GM23338 (cell line): ENCODE data around the gene MROH2B. TPM values are rescaled to one million over a fixed set of nuclear protein-coding genes. Genes with fewer than 3 reads are reported as not detected.

Source experiments
- ATAC-seq: fragments of 200-7000 bp; cut with Tn5 transposase; 3 replicates; pipeline ENCODE4 v1.9.1; 2020
- DNase-seq: peaks from one replicate; pipeline ENCODE4 v3.0.0-alpha.2; 2015; ENCODE audit warnings: low spot score
- H2AFZ ChIP-seq: fragments of 200-600 bp; sonication (generic); 2 replicates; pipeline ENCODE4 v1.8.0; 2016; ENCODE audit warnings: antibody characterized with exemption, mild to moderate bottlenecking, moderate library complexity
- H3F3A ChIP-seq: fragments of 200-600 bp; sonication (generic); replicated peaks from 2 replicates; pipeline ENCODE4 v1.8.0; 2017; ENCODE audit warnings: antibody characterized with exemption, mixed run types, low read depth
- H3K27ac ChIP-seq: fragments of 200-600 bp; sonication (generic); 2 replicates; pipeline ENCODE4 v1.6.1; 2016; ENCODE audit warnings: low read depth
- H3K27me3 ChIP-seq: fragments of 200-600 bp; sonication (generic); 2 replicates; pipeline ENCODE4 v1.8.0; 2016; ENCODE audit warnings: mild to moderate bottlenecking, mixed run types, moderate library complexity; ENCODE audit not compliant: insufficient read depth
- H3K36me3 ChIP-seq: fragments of 200-600 bp; sonication (generic); 2 replicates; pipeline ENCODE4 v1.8.0; 2016; ENCODE audit warnings: mild to moderate bottlenecking; ENCODE audit not compliant: insufficient read depth
- H3K4me1 ChIP-seq: fragments of 200-600 bp; sonication (generic); 2 replicates; pipeline ENCODE4 v1.8.0; 2016; ENCODE audit warnings: mild to moderate bottlenecking, moderate library complexity; ENCODE audit not compliant: insufficient read depth
- H3K4me2 ChIP-seq: fragments of 200-600 bp; sonication (generic); 2 replicates; pipeline ENCODE4 v1.7.1; 2017; ENCODE audit warnings: mixed run types
- H3K4me3 ChIP-seq: fragments of 200-600 bp; sonication (generic); 2 replicates; pipeline ENCODE4 v1.6.1; 2016; ENCODE audit warnings: mixed run types
- H3K79me2 ChIP-seq: fragments of 200-600 bp; sonication (generic); replicated peaks from 2 replicates; pipeline ENCODE4 v1.8.0; 2017; ENCODE audit warnings: mild to moderate bottlenecking; ENCODE audit not compliant: insufficient read depth
- H3K9me2 ChIP-seq: fragments of 200-600 bp; sonication (generic); 2 replicates; pipeline ENCODE4 v1.8.0; 2017; ENCODE audit not compliant: insufficient read depth
- H4K20me1 ChIP-seq: fragments of 200-600 bp; sonication (generic); replicated peaks from 2 replicates; pipeline ENCODE4 v1.8.0; 2017; ENCODE audit warnings: mild to moderate bottlenecking; ENCODE audit not compliant: insufficient read depth
- H3K27ac Mint-ChIP-seq: 2 replicates; pipeline ENCODE4 v1.8.0; 2020; ENCODE audit warnings: inconsistent platforms, mild to moderate bottlenecking, moderate library complexity, mixed read lengths
- H3K27me3 Mint-ChIP-seq: 3 replicates; pipeline ENCODE4 v1.8.0; 2022; ENCODE audit warnings: low read depth, mild to moderate bottlenecking, moderate library complexity, mixed read lengths, inconsistent platforms; ENCODE audit not compliant: insufficient read depth, poor library complexity
- H3K36me3 Mint-ChIP-seq: 3 replicates; pipeline ENCODE4 v1.8.0; 2021; ENCODE audit warnings: low read depth, mild to moderate bottlenecking, inconsistent platforms, moderate library complexity, mixed read lengths
- H3K4me1 Mint-ChIP-seq: 3 replicates; pipeline ENCODE4 v1.8.0; 2020; ENCODE audit warnings: mild to moderate bottlenecking, inconsistent platforms, mixed read lengths
- H3K4me3 Mint-ChIP-seq: 3 replicates; pipeline ENCODE4 v1.8.0; 2021; ENCODE audit warnings: moderate library complexity, mild to moderate bottlenecking, inconsistent platforms, mixed read lengths
- H3K9me3 Mint-ChIP-seq: 3 replicates; pipeline ENCODE4 v1.8.0; 2020; ENCODE audit warnings: moderate library complexity, mild to moderate bottlenecking, inconsistent platforms, mixed read lengths
- CREB1 ChIP-seq: fragments of 250-450 bp; sonication (Bioruptor Pico); IDR thresholded peaks from 2 replicates; pipeline ENCODE4 v1.5.0; 2020; ENCODE audit warnings: low read depth, mild to moderate bottlenecking, moderate library complexity
- CTCF ChIP-seq, 2 experiments: fragments of 200-600 bp in 1 of 2; sonication (generic) in 1 of 2; conservative IDR thresholded peaks; 2 replicates each; pipeline versions ENCODE4 v1.5.1 to v1.6.1; 2016 to 2017; ENCODE audit warnings: antibody characterized with exemption in 2 of 2, low read depth in 2 of 2, mild to moderate bottlenecking in 2 of 2, moderate library complexity in 1 of 2
- JUNB ChIP-seq: IDR thresholded peaks from one replicate; pipeline ENCODE4 v1.6.1; 2016; ENCODE audit warnings: antibody characterized with exemption; ENCODE audit not compliant: unreplicated experiment
- NANOG ChIP-seq: IDR thresholded peaks from 2 replicates; pipeline ENCODE4 v1.6.1; 2016; ENCODE audit warnings: antibody characterized with exemption, borderline replicate concordance
- POLR2AphosphoS5 ChIP-seq: IDR thresholded peaks from 2 replicates; pipeline ENCODE4 v1.6.1; 2016; ENCODE audit warnings: antibody characterized with exemption, low read depth
- STAT1 ChIP-seq: IDR thresholded peaks from one replicate; pipeline ENCODE4 v1.6.1; 2016; ENCODE audit warnings: antibody characterized with exemption; ENCODE audit not compliant: unreplicated experiment
- ZNF331 ChIP-seq: fragments of 250-450 bp; sonication (Bioruptor Pico); IDR thresholded peaks from 2 replicates; pipeline ENCODE4 v1.5.0; 2020; ENCODE audit warnings: low read depth, mild to moderate bottlenecking, moderate library complexity
- ZNF462 ChIP-seq: fragments of 250-450 bp; sonication (Bioruptor Pico); IDR thresholded peaks from 2 replicates; pipeline ENCODE4 v1.5.0; 2020; ENCODE audit warnings: mild to moderate bottlenecking, moderate library complexity
- polyA plus RNA-seq: library from polyadenylated mRNA; unstranded; fragments of >200 nt; fragmentation: Nextera tagmentation; extraction: Ambion mirVana; gene quantifications from 2 replicates; pipeline ENCODE4 v1.2.1, GENCODE V29; 2016
- total RNA-seq: library from RNA; depleted of rRNA; stranded (reverse); fragments of >200 nt; shearing (Covaris generic); gene quantifications from 2 replicates; pipeline ENCODE4 v1.2.3, GENCODE V29; 2014
- TF ChIP-seq, protein P1 (sequence below): IDR thresholded peaks from one replicate; pipeline ENCODE4 v1.6.1; 2018; ENCODE audit warnings: antibody characterized with exemption; ENCODE audit not compliant: unreplicated experiment
- TF ChIP-seq, protein P2 (sequence below): IDR thresholded peaks from 2 replicates; pipeline ENCODE4 v1.6.1; 2016; ENCODE audit warnings: antibody characterized with exemption

MROH2B gene
- total and polyA plus RNA-seq, 2 experiments from 2014 or later, result not detected

DNA sequence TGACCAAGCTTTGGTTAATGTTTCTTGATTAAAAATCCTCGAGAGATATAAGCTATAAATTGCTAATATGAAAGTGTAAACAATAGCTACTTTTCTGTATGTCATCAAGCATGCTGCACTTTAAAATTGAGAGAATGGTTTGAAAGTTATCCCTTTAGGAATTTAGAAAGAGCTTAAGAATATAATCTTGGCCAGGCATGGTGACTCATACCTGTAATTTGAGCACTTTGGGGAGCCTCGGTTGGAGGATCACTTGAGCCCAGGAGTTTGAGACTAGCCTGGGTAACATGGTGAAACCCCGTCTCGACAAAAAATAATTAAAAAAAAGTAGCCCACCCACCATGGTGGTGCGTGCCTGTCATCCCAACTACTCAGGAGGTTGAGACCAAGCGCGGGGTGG, 12.2 kb upstream of the MROH2B start:
- no peak overlapping the region for H3K27ac Mint-ChIP-seq
- no peaks in the 10 kb centered on the region for H3K79me2 ChIP-seq
- peaks cover 40% of the 10 kb centered on the region for H3K9me3 Mint-ChIP-seq
- DNase-seq (peak; percentile 8), ATAC-seq (no peak)
- no peaks in the 10 kb centered on the region for H3K4me1 ChIP-seq
- no peaks in the 10 kb centered on the region for H3K27me3 ChIP-seq
- no peak overlapping the region for H3K4me3 Mint-ChIP-seq
- H3K4me1 Mint-ChIP-seq, result no peaks in the 10 kb centered on the region; the same call in 2 of the 3 replicates
- H4K20me1 ChIP-seq, result no peaks in the 10 kb centered on the region
- H3K36me3 Mint-ChIP-seq, result peaks cover 12% of the 10 kb centered on the region
- no peak overlapping the region for H3K4me3 ChIP-seq
- no peak overlapping the region for H3K27ac ChIP-seq
- H3F3A ChIP-seq, result no peaks in the 10 kb centered on the region
- peaks cover 18% of the 10 kb centered on the region for H3K36me3 ChIP-seq
- H2AFZ ChIP-seq, result 0 out of 2 replicates have a peak overlapping the region, but pooled peaks have one; percentile 1
- no peak for TF ChIP-seq NANOG
- peaks cover 1% of the 10 kb centered on the region for H3K27me3 Mint-ChIP-seq
- H3K4me2 ChIP-seq, result no peak overlapping the region
- no peaks in the 10 kb centered on the region for H3K9me2 ChIP-seq

DNA sequence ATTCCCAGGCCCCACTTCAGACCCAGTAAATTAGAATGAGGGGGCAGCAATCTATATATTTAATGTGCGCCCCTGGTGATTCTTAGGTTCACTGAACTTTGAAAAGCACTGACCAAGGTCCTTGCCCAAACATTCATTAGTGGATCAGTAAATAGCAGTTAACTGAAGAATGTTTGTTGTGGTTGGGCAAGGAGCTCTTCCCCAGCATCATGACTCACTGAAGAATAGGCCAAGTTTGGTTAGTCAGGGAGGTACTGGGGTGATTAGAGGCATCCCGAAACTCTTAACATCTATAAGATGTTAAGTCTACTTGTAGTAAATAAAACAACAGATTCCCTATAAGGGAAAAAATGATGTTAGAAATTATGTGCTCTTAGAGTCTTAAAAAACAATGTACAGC, 833 bp upstream of the MROH2B start:
- H3K4me2 ChIP-seq, result no peak overlapping the region
- H3K9me3 Mint-ChIP-seq, result peaks cover 11% of the 10 kb centered on the region; the same call in 2 of the 3 replicates
- no peaks in the 10 kb centered on the region for H3K9me2 ChIP-seq
- H3K4me1 Mint-ChIP-seq, result peaks cover 5% of the 10 kb centered on the region; the same call in 2 of the 3 replicates
- ATAC-seq, result no peak
- H3F3A ChIP-seq, result no peaks in the 10 kb centered on the region
- H3K36me3 Mint-ChIP-seq, result no peaks in the 10 kb centered on the region
- H4K20me1 ChIP-seq, result no peaks in the 10 kb centered on the region
- H3K79me2 ChIP-seq, result no peaks in the 10 kb centered on the region
- no peak for DNase-seq
- no peaks in the 10 kb centered on the region for H3K36me3 ChIP-seq
- H2AFZ ChIP-seq, result no peak overlapping the region
- no peak overlapping the region for H3K4me3 Mint-ChIP-seq
- no peak overlapping the region for H3K4me3 ChIP-seq
- no peaks in the 10 kb centered on the region for H3K27me3 Mint-ChIP-seq
- H3K27ac ChIP-seq, result no peak overlapping the region
- H3K4me1 ChIP-seq, result peaks cover 10% of the 10 kb centered on the region
- no peak overlapping the region for H3K27ac Mint-ChIP-seq
- no peaks in the 10 kb centered on the region for H3K27me3 ChIP-seq
- no peak for TF ChIP-seq CREB1 (CRISPR knock-in tag)
- no peak for TF ChIP-seq NANOG
- TF ChIP-seq JUNB, result no peak
- TF ChIP-seq, protein P1, sequence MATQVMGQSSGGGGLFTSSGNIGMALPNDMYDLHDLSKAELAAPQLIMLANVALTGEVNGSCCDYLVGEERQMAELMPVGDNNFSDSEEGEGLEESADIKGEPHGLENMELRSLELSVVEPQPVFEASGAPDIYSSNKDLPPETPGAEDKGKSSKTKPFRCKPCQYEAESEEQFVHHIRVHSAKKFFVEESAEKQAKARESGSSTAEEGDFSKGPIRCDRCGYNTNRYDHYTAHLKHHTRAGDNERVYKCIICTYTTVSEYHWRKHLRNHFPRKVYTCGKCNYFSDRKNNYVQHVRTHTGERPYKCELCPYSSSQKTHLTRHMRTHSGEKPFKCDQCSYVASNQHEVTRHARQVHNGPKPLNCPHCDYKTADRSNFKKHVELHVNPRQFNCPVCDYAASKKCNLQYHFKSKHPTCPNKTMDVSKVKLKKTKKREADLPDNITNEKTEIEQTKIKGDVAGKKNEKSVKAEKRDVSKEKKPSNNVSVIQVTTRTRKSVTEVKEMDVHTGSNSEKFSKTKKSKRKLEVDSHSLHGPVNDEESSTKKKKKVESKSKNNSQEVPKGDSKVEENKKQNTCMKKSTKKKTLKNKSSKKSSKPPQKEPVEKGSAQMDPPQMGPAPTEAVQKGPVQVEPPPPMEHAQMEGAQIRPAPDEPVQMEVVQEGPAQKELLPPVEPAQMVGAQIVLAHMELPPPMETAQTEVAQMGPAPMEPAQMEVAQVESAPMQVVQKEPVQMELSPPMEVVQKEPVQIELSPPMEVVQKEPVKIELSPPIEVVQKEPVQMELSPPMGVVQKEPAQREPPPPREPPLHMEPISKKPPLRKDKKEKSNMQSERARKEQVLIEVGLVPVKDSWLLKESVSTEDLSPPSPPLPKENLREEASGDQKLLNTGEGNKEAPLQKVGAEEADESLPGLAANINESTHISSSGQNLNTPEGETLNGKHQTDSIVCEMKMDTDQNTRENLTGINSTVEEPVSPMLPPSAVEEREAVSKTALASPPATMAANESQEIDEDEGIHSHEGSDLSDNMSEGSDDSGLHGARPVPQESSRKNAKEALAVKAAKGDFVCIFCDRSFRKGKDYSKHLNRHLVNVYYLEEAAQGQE, result no peak
- TF ChIP-seq ZNF462 (CRISPR knock-in tag), result no peak
- no peak for TF ChIP-seq CTCF (conservative IDR thresholded peaks at IDR 0.05; ENCODE audit: low read depth in 2 of 2)
- no peak for TF ChIP-seq POLR2AphosphoS5
- TF ChIP-seq, protein P2, sequence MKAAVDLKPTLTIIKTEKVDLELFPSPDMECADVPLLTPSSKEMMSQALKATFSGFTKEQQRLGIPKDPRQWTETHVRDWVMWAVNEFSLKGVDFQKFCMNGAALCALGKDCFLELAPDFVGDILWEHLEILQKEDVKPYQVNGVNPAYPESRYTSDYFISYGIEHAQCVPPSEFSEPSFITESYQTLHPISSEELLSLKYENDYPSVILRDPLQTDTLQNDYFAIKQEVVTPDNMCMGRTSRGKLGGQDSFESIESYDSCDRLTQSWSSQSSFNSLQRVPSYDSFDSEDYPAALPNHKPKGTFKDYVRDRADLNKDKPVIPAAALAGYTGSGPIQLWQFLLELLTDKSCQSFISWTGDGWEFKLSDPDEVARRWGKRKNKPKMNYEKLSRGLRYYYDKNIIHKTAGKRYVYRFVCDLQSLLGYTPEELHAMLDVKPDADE, result no peak
- no peak for TF ChIP-seq ZNF331 (CRISPR knock-in tag)
- no peak for TF ChIP-seq STAT1
